ENCODE results near the gene IL31RA. TPM values are rescaled to one million over a fixed set of nuclear protein-coding genes. Genes with fewer than 3 reads are reported as not detected.
A peak's percentile ranks its signal among the peaks of the same experiment; 100 is the strongest.
"Not testable (repeated sequence)": the region's sequence is repeated elsewhere in the genome, so short reads cannot be mapped to it uniquely, and the experiment has no call there.

The IL31RA gene
- total and polyA plus RNA-seq, 7 donors: 0.04 to 2.0 (median 0.20) TPM; not detected in 2

DNA sequence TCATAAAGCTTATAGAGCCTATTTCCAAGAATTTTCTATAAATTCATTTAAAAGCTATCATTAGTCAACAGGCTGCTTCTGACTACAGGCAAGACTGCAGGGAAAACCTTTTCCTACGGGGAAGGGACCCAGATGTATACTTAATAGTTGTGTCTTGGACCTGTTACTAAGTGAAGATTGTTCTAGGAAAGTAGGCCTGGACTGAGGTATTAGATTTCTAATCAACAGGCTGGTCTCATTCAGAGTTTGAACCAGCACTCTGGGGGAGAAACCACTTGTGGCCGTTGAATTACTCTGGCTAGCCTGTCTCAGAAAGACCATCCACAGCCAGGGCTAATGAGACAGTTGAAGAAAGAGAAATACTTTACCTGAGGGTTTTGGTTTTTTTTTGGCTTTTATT is 83.6 kb downstream of the IL31RA start:
- no peaks in the 10 kb centered on the region for H3K27me3 ChIP-seq (ENCODE audit: insufficient read depth in 3 of 3, low read length in 2 of 3)
- no peak for TF ChIP-seq CTCF (IDR thresholded peaks at IDR 0.05)
- intact Hi-C loops (cut with DNase I): loop anchor here (2.0 to 10.0 kb wide), 3 partner anchors 266 to 900 kb away; no protein-coding TSS in a partner anchor
- H3K27ac ChIP-seq: no peak overlapping the region
- WGBS, 3 donors: 59 to 79% (median 77%) methylated on average over 2 of the region's 2 CpGs
- ATAC-seq: no peak
- no peaks in the 10 kb centered on the region for H3K9me3 ChIP-seq
- H3K4me3 ChIP-seq: no peak overlapping the region
- peaks cover 0 to 30% of the 10 kb centered on the region in 2 donors for H3K36me3 ChIP-seq (ENCODE audit: insufficient read depth in 1 of 2, low read depth in 1 of 2)
- H3K4me1 ChIP-seq: no peaks in the 10 kb centered on the region
- no peak for DNase-seq

- peaks cover 1 to 37% of the 10 kb centered on the region in 2 donors for H3K36me3 ChIP-seq (ENCODE audit: insufficient read depth in 1 of 2, low read depth in 1 of 2)
- no peak overlapping the region for H3K27ac ChIP-seq
- H3K27me3 ChIP-seq (ENCODE audit: insufficient read depth in 3 of 3, low read length in 2 of 3): no peaks in the 10 kb centered on the region
- no peak for TF ChIP-seq CTCF (IDR thresholded peaks at IDR 0.05)
- no peak for ATAC-seq
- H3K4me1 ChIP-seq: no peaks in the 10 kb centered on the region
- no peak overlapping the region for H3K4me3 ChIP-seq
- H3K9me3 ChIP-seq: no peaks in the 10 kb centered on the region
- no peak for DNase-seq
- intact Hi-C loops (cut with DNase I): loop anchor here (2.0 to 10.0 kb wide), 3 partner anchors 265 to 899 kb away; no protein-coding TSS in a partner anchor
- 86 to 91% (median 88%) methylated on average over 6 of the region's 6 CpGs for WGBS, 3 donors
These were observed 84.2 kb downstream of the IL31RA start for GRCh38 chr5:55935371-55935770.

DNA sequence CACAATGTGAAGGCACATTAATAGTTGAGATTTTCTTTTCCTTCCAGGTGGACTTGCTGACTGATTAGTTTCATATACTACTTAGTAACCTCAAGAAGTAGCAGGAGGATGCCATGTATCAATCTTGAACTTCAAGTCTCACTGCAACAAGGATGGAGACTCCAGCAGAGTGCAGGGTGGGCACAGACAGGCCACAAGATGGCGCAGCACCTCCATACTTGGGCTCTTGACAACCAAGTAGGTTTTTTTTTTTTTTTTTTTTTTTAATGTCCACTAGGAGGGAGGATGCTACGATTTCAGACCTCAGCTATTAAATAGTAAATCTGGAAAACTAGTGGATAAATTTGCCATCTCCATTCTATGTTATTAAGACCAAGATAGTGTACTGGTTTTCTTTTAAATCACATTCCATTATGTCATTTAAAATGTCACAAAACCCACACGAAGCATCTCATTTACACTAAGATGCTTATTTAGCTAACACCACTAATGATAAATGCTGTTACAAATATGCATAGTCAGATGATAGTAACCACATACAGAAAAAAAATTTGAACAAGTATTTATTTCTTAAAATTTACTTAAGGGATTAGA is 85.0 kb downstream of the IL31RA start:
- no peak overlapping the region for H3K27ac ChIP-seq
- intact Hi-C loops (cut with DNase I): loop anchor here in 1 of 2 donors (10.0 kb wide), 2 partner anchors 269 to 899 kb away; no protein-coding TSS in a partner anchor
- DNase-seq: peak; percentile 76 to 89
- peaks cover 5 to 45% of the 10 kb centered on the region in 2 donors for H3K36me3 ChIP-seq (ENCODE audit: insufficient read depth in 1 of 2, low read depth in 1 of 2)
- H3K27me3 ChIP-seq (ENCODE audit: insufficient read depth in 3 of 3, low read length in 2 of 3): no peaks in the 10 kb centered on the region
- H3K4me3 ChIP-seq: no peak overlapping the region
- 31 to 36% (median 34%) methylated on average over 3 of the region's 3 CpGs for WGBS, 3 donors
- H3K4me1 ChIP-seq: no peaks in the 10 kb centered on the region
- TF ChIP-seq CTCF (IDR thresholded peaks at IDR 0.05): peak; percentile 89
- H3K9me3 ChIP-seq: no peaks in the 10 kb centered on the region
- ATAC-seq: peak; percentile 63 to 77 (median 72)

DNA sequence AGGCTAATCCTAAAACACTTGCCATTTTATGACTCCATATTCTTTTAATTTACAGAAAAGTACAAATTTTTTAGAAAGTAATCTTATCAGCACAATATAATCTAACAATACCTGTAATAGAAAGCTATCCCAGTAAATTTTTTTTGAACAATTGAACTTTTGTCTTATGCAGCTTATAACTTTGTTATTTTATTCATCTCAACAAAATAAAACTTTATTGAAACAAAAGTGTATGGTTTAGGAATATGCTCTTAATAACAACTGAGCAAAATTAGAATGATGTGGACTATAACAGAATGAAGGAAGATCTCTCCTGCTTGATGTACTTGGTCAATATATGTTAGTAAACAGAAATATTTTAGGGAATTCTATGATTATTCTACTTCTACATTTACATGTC is 86.4 kb downstream of the IL31RA start:
- H3K27ac ChIP-seq; H3K27me3 ChIP-seq (ENCODE audit: insufficient read depth in 3 of 3, low read length in 2 of 3); H3K4me3 ChIP-seq; H3K9me3 ChIP-seq; DNase-seq; ATAC-seq; H3K4me1 ChIP-seq: not testable (repeated sequence)
- intact Hi-C loops (cut with DNase I): loop anchor here in 1 of 2 donors (10.0 kb wide), 2 partner anchors 267 to 897 kb away; no protein-coding TSS in a partner anchor
- H3K36me3 ChIP-seq (ENCODE audit: insufficient read depth in 1 of 2, low read depth in 1 of 2): peaks cover 7 to 59% of the 10 kb centered on the region in 2 donors

DNA sequence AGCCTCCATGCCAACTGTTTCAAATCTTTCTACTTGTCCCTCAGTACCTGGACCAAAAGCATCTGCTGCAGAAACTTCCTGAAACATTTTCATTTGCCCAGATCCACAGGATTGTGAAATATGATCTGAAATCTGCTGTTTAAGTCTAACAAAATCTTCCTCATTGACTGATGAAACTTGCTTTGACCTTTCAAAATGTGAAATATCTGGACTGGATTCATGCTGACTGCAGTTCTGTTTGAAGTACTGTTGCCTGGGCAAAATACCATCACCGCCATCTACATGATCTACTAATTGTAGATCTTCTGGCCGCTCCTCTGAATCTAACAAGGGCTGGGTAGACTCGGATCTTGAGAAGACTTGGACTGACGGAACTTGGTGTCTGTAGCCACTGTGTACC is 90.0 kb downstream of the IL31RA start:
- not testable (repeated sequence) for H3K9me3 ChIP-seq; H3K27me3 ChIP-seq (ENCODE audit: insufficient read depth in 3 of 3, low read length in 2 of 3); H3K4me3 ChIP-seq; DNase-seq; H3K27ac ChIP-seq; H3K4me1 ChIP-seq
- intact Hi-C loops (cut with DNase I): loop anchor here in 1 of 2 donors (5.0 kb wide), 1 partner anchor 664 kb away; no protein-coding TSS in a partner anchor
- 80 to 91% (median 84%) methylated on average over 4 of the region's 4 CpGs for WGBS, 3 donors
- H3K36me3 ChIP-seq (ENCODE audit: insufficient read depth in 1 of 2, low read depth in 1 of 2): peaks cover 9 to 92% of the 10 kb centered on the region in 2 donors
- peak in 1 of 4 donors; percentile 18 for ATAC-seq
